Type B pancreatic cell (in vitro differentiated cells): ENCODE results near the gene TICAM2. TPM values are rescaled to one million over a fixed set of nuclear protein-coding genes. Genes with fewer than 3 reads are reported as not detected.

Source experiments
- DNase-seq: peaks from one replicate; pipeline ENCODE4 v3.0.0; 2021; ENCODE audit warnings: mixed read lengths; ENCODE audit not compliant: unreplicated experiment; ENCODE audit errors: extremely low spot score
- H3K27ac Mint-ChIP-seq: 2 replicates; pipeline ENCODE4 v1.8.0; 2021; ENCODE audit warnings: mild to moderate bottlenecking, mixed read lengths
- H3K27me3 Mint-ChIP-seq: 2 replicates; pipeline ENCODE4 v1.8.0; 2021; ENCODE audit warnings: mixed read lengths
- H3K36me3 Mint-ChIP-seq: 2 replicates; pipeline ENCODE4 v1.8.0; 2021; ENCODE audit warnings: mixed read lengths
- H3K4me1 Mint-ChIP-seq: one replicate; pipeline ENCODE4 v1.8.0; 2021; ENCODE audit warnings: mixed read lengths; ENCODE audit not compliant: unreplicated experiment
- H3K4me3 Mint-ChIP-seq: 2 replicates; pipeline ENCODE4 v1.8.0; 2021; ENCODE audit warnings: mild to moderate bottlenecking, mixed read lengths
- H3K9me3 Mint-ChIP-seq: 2 replicates; pipeline ENCODE4 v1.8.0; 2021; ENCODE audit warnings: mixed read lengths
- total RNA-seq: library from RNA; stranded (reverse); gene quantifications from 2 replicates; pipeline ENCODE4 v1.2.1, GENCODE V29; 2021; ENCODE audit warnings: low replicate concordance
- TF ChIP-seq, protein P1 (sequence below): fragments of 200-600 bp; sonication (generic); conservative IDR thresholded peaks from 2 replicates; pipeline ENCODE4 v1.5.0; 2021; ENCODE audit warnings: antibody characterized with exemption, mild to moderate bottlenecking

Gene TICAM2
- total RNA-seq, 1 donor from 2014 or later: 1.1 TPM

DNA sequence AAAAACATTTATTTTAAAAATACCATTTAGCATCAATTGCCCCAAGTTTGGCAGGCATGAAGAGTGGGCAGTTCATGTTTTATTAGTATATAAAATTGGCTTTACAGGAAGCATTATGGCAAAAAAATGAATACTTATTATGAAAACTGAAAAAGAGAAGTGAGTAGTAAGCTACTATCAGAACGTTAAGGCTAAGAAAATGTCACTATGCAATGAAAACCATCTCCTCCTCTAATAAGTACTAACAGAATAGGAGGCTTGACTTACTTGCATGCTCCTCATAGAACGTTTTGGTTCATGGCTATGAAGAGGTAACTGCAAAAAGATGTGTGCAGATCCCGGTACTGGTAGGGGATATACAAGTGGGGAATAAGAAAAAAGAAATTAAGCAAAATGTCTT is 23.6 kb downstream of the TICAM2 start:
- Mint-ChIP-seq H3K27ac (no peak overlapping the region), H3K4me3 (no peak overlapping the region), H3K4me1 (no peaks in the 10 kb centered on the region), H3K27me3 (no peaks in the 10 kb centered on the region), H3K36me3 (no peaks in the 10 kb centered on the region), H3K9me3 (no peaks in the 10 kb centered on the region)
- DNase-seq: no peak
- TF ChIP-seq, protein P1, sequence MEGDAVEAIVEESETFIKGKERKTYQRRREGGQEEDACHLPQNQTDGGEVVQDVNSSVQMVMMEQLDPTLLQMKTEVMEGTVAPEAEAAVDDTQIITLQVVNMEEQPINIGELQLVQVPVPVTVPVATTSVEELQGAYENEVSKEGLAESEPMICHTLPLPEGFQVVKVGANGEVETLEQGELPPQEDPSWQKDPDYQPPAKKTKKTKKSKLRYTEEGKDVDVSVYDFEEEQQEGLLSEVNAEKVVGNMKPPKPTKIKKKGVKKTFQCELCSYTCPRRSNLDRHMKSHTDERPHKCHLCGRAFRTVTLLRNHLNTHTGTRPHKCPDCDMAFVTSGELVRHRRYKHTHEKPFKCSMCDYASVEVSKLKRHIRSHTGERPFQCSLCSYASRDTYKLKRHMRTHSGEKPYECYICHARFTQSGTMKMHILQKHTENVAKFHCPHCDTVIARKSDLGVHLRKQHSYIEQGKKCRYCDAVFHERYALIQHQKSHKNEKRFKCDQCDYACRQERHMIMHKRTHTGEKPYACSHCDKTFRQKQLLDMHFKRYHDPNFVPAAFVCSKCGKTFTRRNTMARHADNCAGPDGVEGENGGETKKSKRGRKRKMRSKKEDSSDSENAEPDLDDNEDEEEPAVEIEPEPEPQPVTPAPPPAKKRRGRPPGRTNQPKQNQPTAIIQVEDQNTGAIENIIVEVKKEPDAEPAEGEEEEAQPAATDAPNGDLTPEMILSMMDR: no peak

DNA sequence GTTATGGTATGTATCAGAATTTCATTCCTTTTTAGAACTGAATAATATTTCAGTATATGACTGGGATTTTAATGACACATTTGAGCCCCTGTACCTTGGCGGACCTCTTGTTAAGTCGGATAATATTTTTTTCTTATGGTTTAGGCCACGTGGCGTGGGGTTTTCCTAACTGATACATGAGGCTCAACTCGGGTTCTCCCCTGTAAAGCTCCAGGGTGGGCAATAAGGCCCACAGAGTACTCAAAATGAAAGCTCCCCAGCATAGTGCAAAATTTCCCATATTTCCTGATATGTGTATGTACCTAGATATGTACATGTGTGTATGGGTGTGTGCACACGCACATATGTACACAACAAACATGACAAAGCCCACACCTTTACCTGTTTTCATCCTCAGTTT is 24.5 kb downstream of the TICAM2 start:
- Mint-ChIP-seq H3K4me1 (no peaks in the 10 kb centered on the region), H3K4me3 (no peak overlapping the region), H3K27me3 (no peaks in the 10 kb centered on the region), H3K9me3 (no peaks in the 10 kb centered on the region), H3K27ac (no peak overlapping the region), H3K36me3 (no peaks in the 10 kb centered on the region)
- no peak for DNase-seq
- TF ChIP-seq, protein P1: no peak

DNA sequence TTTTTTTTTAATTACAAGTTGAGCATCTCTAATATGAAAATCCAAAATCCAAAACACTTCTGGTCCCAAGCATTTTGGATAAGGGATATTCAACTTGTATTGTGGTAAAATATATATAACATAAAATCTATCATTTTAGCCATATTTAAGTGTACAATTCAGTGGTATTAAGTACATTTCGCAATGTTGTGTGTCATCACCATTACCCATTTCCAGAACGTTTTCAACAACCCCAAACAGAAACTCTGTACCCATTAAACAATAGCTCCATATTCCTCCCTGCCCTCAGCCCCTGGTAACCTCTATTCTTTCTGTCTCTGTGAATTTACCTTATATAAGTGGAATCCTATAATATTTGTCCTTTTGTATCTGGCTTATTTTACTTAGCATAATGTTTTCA is 24.9 kb downstream of the TICAM2 start:
- Mint-ChIP-seq H3K4me3 (no peak overlapping the region), H3K9me3 (no peaks in the 10 kb centered on the region), H3K27me3 (no peaks in the 10 kb centered on the region), H3K4me1 (no peaks in the 10 kb centered on the region), H3K27ac (no peak overlapping the region), H3K36me3 (no peaks in the 10 kb centered on the region)
- TF ChIP-seq, protein P1: no peak
- DNase-seq: no peak

DNA sequence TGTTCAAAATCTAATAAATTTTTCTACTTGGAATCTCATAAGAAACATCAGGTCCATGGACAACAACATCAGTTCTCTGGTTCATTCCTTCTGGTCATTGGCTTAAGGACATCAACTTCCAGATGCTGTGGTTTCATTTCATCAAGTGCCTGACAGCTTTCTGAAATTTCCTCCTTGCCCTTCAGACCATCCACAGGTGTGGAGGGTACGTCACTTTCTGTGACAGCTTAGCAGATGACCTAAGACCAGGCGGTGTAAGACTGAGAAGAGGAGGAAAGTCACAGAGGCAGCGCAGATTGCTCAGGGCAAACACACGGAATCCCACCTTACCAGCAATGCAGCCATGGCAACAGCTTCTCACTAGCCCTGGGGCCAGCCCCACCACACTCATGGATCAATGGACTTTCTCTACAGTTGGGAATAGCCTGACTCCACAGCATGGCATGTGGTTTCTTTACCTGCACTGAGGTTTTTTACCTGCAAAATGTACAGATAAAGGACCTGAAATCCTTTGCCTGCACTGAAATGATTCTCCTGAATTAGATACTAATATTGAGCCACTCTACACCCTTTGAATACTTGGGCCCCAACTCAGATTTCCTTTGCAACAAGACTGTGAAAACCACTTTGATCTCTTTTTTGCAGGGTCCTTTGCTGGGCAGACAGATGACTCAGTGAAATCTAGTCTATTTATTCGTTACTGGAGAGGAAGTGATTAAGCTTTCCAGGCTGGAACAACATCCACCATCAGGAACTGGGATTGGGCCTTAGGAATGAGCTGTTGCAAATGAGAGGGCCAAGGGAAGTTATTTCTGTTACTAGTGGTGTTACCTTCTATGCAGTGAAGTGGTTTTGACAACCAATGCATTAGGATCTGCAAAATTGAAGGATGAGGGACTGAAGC is 26.9 kb downstream of the TICAM2 start:
- Mint-ChIP-seq H3K27me3 (no peaks in the 10 kb centered on the region), H3K9me3 (no peaks in the 10 kb centered on the region), H3K4me1 (no peaks in the 10 kb centered on the region), H3K4me3 (no peak overlapping the region), H3K36me3 (no peaks in the 10 kb centered on the region), H3K27ac (no peak overlapping the region)
- DNase-seq: no peak
- TF ChIP-seq, protein P1: no peak

DNA sequence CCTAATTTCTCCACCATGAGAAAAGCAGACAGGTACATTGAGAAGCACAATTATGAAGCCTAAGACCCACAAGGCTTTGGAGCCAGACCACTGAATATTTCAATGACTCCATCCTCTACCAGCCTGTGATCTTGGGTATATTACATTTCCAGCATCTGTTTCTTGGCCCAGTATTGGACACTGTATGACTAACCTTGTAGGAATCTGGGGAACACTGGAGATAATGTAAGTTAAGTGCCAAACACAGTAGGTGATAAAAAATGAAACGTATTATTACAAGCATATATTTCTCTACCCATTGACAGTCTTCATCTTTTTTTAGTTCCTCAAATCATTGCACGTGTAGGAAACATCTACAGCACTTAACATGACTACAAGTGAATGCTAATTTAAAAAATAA is 29.1 kb downstream of the TICAM2 start:
- no peaks in the 10 kb centered on the region for H3K36me3 Mint-ChIP-seq
- DNase-seq: no peak
- TF ChIP-seq, protein P1: no peak
- no peaks in the 10 kb centered on the region for H3K27me3 Mint-ChIP-seq
- no peak overlapping the region for H3K4me3 Mint-ChIP-seq
- H3K9me3 Mint-ChIP-seq: no peaks in the 10 kb centered on the region
- H3K4me1 Mint-ChIP-seq: no peaks in the 10 kb centered on the region
- no peak overlapping the region for H3K27ac Mint-ChIP-seq
